Activated CD4-positive, CD25-positive, alpha-beta regulatory T cell (primary cell): ENCODE results near the gene TRIL.

Experiments used
- DNase-seq, 4 experiments: peaks; one replicate each; lab custom pipeline; 2025; lab: John Stamatoyannopoulos, UW

TRIL gene

GRCh38 chr7:28940741-28941384 lies 17.3 kb downstream of the TRIL start:
- DNase-seq = no peak

GRCh38 chr7:28939844-28940544 lies 18.1 kb downstream of the TRIL start:
- DNase-seq = no peak

- DNase-seq = no peak
Observed at GRCh38 chr7:28939367-28939766, 18.8 kb downstream of the TRIL start.

- DNase-seq = no peak
Observed at GRCh38 chr7:28937619-28938018, 20.5 kb downstream of the TRIL start.

GRCh38 chr7:28937103-28937502 lies 21.0 kb downstream of the TRIL start:
- DNase-seq = no peak

GRCh38 chr7:28933846-28934320 lies 24.2 kb downstream of the TRIL start:
- no peak for DNase-seq

GRCh38 chr7:28931565-28931964 lies 26.6 kb downstream of the TRIL start:
- no peak for DNase-seq

GRCh38 chr7:28926871-28927597 lies 31.1 kb downstream of the TRIL start:
- peak in 3 of 4 experiments; percentile 3 to 6 (median 5) for DNase-seq

GRCh38 chr7:28922624-28923331 lies 35.4 kb downstream of the TRIL start:
- peak; percentile 5 to 45 (median 7) for DNase-seq

GRCh38 chr7:28921822-28922221 lies 36.3 kb downstream of the TRIL start:
- DNase-seq = peak in 1 of 4 experiments; percentile 1

- no peak for DNase-seq
Observed at GRCh38 chr7:28920424-28920823, 37.7 kb downstream of the TRIL start.

GRCh38 chr7:28919510-28919909 lies 38.6 kb downstream of the TRIL start:
- no peak for DNase-seq

- DNase-seq = no peak
Observed at GRCh38 chr7:28908775-28909174, 49.4 kb downstream of the TRIL start.

GRCh38 chr7:28905464-28905863 lies 52.7 kb downstream of the TRIL start:
- DNase-seq = no peak

GRCh38 chr7:28904578-28905048 lies 53.5 kb downstream of the TRIL start:
- no peak for DNase-seq

GRCh38 chr7:28903730-28904577 lies 54.2 kb downstream of the TRIL start:
- no peak for DNase-seq
